ENCODE results near the gene POPDC3.

The POPDC3 gene

DNA sequence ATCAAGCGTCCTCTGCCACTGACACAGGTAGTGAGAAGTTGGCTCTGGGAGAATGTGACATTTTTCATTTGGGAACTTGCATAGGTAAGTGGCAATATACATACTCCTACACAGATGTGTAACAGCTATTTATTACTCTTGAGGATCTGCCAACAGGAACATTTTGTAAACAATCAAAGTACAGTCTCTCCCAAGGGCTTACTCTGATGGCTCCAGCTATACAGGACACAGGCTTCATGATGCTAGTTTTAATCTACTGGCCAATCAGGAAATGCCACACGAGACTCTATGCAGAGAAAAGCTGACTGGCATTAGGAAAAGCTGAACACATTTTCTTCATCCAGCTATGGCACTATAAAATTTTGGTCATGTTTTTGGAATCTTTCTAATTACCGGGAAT lies 57.8 kb downstream of the POPDC3 start:
- DNase-seq (ENCODE audit: low read depth): no peak
- TF ChIP-seq, protein P1, sequence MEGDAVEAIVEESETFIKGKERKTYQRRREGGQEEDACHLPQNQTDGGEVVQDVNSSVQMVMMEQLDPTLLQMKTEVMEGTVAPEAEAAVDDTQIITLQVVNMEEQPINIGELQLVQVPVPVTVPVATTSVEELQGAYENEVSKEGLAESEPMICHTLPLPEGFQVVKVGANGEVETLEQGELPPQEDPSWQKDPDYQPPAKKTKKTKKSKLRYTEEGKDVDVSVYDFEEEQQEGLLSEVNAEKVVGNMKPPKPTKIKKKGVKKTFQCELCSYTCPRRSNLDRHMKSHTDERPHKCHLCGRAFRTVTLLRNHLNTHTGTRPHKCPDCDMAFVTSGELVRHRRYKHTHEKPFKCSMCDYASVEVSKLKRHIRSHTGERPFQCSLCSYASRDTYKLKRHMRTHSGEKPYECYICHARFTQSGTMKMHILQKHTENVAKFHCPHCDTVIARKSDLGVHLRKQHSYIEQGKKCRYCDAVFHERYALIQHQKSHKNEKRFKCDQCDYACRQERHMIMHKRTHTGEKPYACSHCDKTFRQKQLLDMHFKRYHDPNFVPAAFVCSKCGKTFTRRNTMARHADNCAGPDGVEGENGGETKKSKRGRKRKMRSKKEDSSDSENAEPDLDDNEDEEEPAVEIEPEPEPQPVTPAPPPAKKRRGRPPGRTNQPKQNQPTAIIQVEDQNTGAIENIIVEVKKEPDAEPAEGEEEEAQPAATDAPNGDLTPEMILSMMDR (conservative IDR thresholded peaks at IDR 0.05; ENCODE audit: control insufficient read depth, insufficient read depth, low read depth, low read length): no peak

DNA sequence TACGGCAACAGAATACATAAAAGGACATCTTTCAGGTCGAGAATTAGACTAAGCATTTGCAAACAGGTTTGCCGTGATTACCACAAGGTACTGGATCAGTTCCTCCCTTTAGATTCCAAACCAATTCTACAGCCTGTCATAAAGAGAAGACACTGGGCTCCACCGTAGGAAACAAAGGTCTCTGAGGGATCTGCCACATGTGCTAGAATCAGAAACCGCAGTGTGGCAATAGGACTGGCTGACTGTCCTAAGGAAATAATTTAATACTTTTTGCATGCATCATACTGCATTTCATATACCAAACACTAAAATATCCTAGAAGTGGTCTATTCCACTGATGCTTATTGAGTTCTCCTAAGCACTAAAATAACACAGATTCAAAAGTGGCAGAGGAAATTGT lies 59.2 kb downstream of the POPDC3 start:
- TF ChIP-seq, protein P1 (conservative IDR thresholded peaks at IDR 0.05; ENCODE audit: control insufficient read depth, insufficient read depth, low read depth, low read length): no peak
- peak; percentile 12 for DNase-seq (ENCODE audit: low read depth)
- H3K4me3 ChIP-seq (ENCODE audit: control insufficient read depth, low read depth, low read length): no peak overlapping the region

More for the DNA sequence above, 57.8 kb downstream of the POPDC3 start:
- no peak overlapping the region for H3K4me3 ChIP-seq (ENCODE audit: control insufficient read depth, low read depth, low read length)

DNA sequence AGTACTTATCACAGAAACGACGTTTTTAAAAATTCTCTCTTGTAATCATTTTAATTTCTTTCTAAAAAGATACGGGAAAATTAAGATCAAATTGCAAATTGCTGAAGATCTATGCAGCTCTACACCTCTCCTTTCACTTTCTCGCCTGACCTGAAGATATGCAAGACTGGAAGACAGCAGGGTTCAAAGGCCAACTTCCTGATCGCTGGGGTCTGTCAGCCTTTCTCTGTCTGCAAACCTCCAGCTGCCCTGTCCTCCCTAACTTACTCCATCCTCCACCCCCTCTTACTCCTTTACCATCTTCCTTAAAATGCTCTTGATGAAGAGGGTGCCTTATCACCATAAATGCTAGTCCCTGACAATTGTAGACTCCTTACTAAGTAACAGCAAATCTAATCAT lies 63.7 kb downstream of the POPDC3 start:
- TF ChIP-seq, protein P1 (conservative IDR thresholded peaks at IDR 0.05; ENCODE audit: control insufficient read depth, insufficient read depth, low read depth, low read length): no peak
- no peak for DNase-seq (ENCODE audit: low read depth)
- no peak overlapping the region for H3K4me3 ChIP-seq (ENCODE audit: control insufficient read depth, low read depth, low read length)

DNA sequence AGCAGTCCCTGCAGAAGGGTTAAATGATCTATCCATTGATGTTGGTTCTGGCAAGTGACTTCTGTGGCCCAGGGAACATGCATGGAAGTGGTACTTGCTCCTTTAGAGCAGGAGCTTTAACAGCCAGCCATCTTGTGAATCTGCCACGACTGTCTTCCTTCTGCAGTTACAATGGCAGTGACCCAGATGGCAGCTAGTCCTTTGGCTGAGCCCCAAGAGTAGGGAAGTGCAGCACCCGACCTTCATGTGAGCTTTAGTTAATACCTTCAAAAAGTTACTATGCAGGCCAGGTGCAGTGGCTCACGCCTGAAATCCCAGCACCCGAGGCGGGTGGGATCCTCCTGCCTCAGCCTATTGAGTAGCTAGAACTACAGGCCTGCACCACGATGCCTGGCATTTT lies 66.4 kb downstream of the POPDC3 start:
- TF ChIP-seq, protein P1 (conservative IDR thresholded peaks at IDR 0.05; ENCODE audit: control insufficient read depth, insufficient read depth, low read depth, low read length): no peak
- no peak for DNase-seq (ENCODE audit: low read depth)
- H3K4me3 ChIP-seq (ENCODE audit: control insufficient read depth, low read depth, low read length): no peak overlapping the region

DNA sequence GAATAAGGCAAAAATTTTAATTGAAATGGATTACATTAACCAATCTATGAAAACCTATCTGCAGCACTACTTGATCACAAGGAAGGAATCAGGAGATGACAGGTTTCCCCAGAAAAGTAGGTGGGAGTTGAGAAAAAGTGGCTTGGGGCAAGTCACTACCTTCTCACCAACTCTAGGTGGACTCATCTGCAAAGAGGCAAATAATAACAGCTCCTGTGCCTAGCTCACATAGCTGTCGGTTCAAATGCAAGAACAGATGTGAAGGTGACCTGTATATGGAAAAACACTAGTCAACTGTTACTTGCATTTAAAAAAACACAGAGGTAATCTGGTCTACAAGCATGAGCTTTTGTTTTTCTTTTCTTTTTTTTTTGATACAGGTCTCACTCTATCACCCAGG lies 67.2 kb downstream of the POPDC3 start:
- TF ChIP-seq, protein P1 (conservative IDR thresholded peaks at IDR 0.05; ENCODE audit: control insufficient read depth, insufficient read depth, low read depth, low read length): peak; percentile 16
- H3K4me3 ChIP-seq (ENCODE audit: control insufficient read depth, low read depth, low read length): no peak overlapping the region
- DNase-seq (ENCODE audit: low read depth): peak; percentile 22

DNA sequence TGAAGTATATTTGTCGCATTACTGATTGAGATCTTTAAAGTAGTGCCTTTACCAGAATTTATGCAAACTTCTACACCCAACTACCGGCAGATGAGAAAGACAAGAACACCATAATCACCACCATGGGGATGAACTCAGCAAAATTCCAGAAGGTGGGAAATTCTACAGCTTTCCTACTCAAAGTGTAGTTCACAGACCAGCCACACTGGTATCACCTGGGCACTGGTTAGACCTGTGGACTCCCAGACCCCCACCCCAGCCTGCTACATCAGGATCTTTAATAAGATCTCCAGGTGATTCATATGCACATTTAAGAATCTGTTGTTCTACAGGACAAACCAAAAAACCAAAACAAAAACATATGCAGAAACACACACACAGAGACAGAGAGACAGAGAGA lies 67.9 kb downstream of the POPDC3 start:
- no peak for DNase-seq (ENCODE audit: low read depth)
- H3K4me3 ChIP-seq (ENCODE audit: control insufficient read depth, low read depth, low read length): no peak overlapping the region
- TF ChIP-seq, protein P1 (conservative IDR thresholded peaks at IDR 0.05; ENCODE audit: control insufficient read depth, insufficient read depth, low read depth, low read length): no peak

DNA sequence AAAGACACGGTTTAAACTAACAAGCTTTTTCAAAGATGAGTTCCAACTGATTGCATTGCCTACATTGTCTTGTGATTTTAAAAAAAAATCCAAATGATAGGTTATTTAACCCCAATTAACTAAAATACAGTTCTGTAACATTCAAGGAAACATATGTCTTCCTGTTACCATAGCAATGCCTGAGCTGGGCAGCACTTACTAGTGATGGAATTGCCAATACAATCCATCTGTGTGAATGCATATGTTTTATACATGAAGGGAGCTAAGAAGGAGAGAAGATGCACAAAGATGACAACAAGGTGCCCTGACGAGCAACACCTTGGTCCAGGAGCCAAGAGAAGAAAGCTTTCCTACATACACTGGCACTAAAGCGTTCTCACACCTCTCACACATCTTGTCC lies 68.7 kb downstream of the POPDC3 start:
- TF ChIP-seq, protein P1 (conservative IDR thresholded peaks at IDR 0.05; ENCODE audit: control insufficient read depth, insufficient read depth, low read depth, low read length): no peak

More for the DNA sequence above, 68.7 kb downstream of the POPDC3 start:
- DNase-seq (ENCODE audit: low read depth): no peak
- H3K4me3 ChIP-seq (ENCODE audit: control insufficient read depth, low read depth, low read length): no peak overlapping the region
